A549 (cell line): Measurements from ENCODE around the gene GPR50. TPM values are rescaled to one million over a fixed set of nuclear protein-coding genes. Genes with fewer than 3 reads are reported as not detected.

Experiments used
- ATAC-seq, 2 experiments: fragments of 200-7000 bp in 1 of 2; fragments of >200 bp in 1 of 2; cut with Nextera tagmentation in 1 of 2; cut with Tn5 transposase in 1 of 2; 3 replicates each; pipeline versions ENCODE4 v1.8.0 to v1.9.1; 2018 to 2020; ENCODE audit warnings: mild to moderate bottlenecking in 1 of 2, moderate library complexity in 1 of 2
- CTCF ChIA-PET: fragments of 300-600 bp; sonication (Branson Sonifier 250); formaldehyde crosslinking; extraction: SDS; loops from one replicate; lab custom pipeline; 2021; ENCODE audit warnings: antibody characterized with exemption, inconsistent platforms; lab: Yijun Ruan, JAX
- POLR2A ChIA-PET: fragments of 350-600 bp; formaldehyde crosslinking; extraction: SDS; loops from one replicate; lab custom pipeline; 2021; ENCODE audit warnings: antibody characterized with exemption, inconsistent platforms; lab: Yijun Ruan, JAX
- DNase-seq, 2 experiments: peaks; one replicate each; pipeline versions ENCODE4 v3.0.0 to v3.0.0-alpha.2; 2011 to 2016; ENCODE audit warnings: low read depth in 1 of 2, low spot score in 1 of 2
- FAIRE-seq: peaks from 2 replicates; lab custom pipeline; 2011; peaks lifted over from hg19 to GRCh38; lab: Jason Lieb, UNC
- H3K27ac ChIP-seq, 2 experiments: fragments of >200 bp; sonication (Bioruptor Twin); formaldehyde crosslinking; 3 replicates each; pipeline ENCODE4 v1.5.1; 2016 to 2017
- H3K4me1 ChIP-seq: fragments of >200 bp; sonication (Bioruptor Twin); formaldehyde crosslinking; 3 replicates; pipeline ENCODE4 v1.6.1; 2016
- H3K4me2 ChIP-seq: fragments of >200 bp; sonication (Bioruptor Twin); formaldehyde crosslinking; 3 replicates; pipeline ENCODE4 v1.6.1; 2016
- H3K4me3 ChIP-seq: fragments of >200 bp; sonication (Bioruptor Twin); formaldehyde crosslinking; 3 replicates; pipeline ENCODE4 v1.5.1; 2016
- H3K9me3 ChIP-seq: fragments of >200 bp; sonication (Bioruptor Twin); formaldehyde crosslinking; 3 replicates; pipeline ENCODE4 v1.6.1; 2016
- CBX2 ChIP-seq: fragments of 200-600 bp; sonication (generic); IDR thresholded peaks from 2 replicates; pipeline ENCODE4 v1.6.1; 2016; ENCODE audit warnings: low read depth, mild to moderate bottlenecking, borderline replicate concordance
- EP300 ChIP-seq, 2 experiments: fragments of >200 bp; sonication (Bioruptor Twin); formaldehyde crosslinking; IDR thresholded peaks; 2 replicates in 1 of 2; 3 replicates in 1 of 2; pipeline ENCODE4 v1.6.1; 2016 to 2017
- FOSB ChIP-seq: fragments of 250-450 bp; sonication (Bioruptor Pico); IDR thresholded peaks from 2 replicates; pipeline ENCODE4 v1.5.0; 2020; ENCODE audit warnings: mild to moderate bottlenecking, moderate library complexity
- HEYL ChIP-seq: fragments of 250-450 bp; sonication (Bioruptor Pico); IDR thresholded peaks from 2 replicates; pipeline ENCODE4 v1.8.0; 2021; ENCODE audit warnings: mild to moderate bottlenecking, moderate library complexity
- MYC ChIP-seq: IDR thresholded peaks from 2 replicates; pipeline ENCODE4 v1.6.1; 2012; ENCODE audit warnings: mild to moderate bottlenecking, inconsistent platforms, low read length, improper control_type of control experiment, borderline replicate concordance
- NPAS2 ChIP-seq: fragments of 250-450 bp; sonication (Bioruptor Pico); IDR thresholded peaks from 2 replicates; pipeline ENCODE4 v1.8.0; 2022; ENCODE audit warnings: mild to moderate bottlenecking, moderate library complexity, borderline replicate concordance
- RAD21 ChIP-seq, 2 experiments: fragments of >200 bp in 1 of 2; sonication (Bioruptor Twin) in 1 of 2; formaldehyde crosslinking in 1 of 2; IDR thresholded peaks in 1 of 2; conservative IDR thresholded peaks in 1 of 2; 2 replicates in 1 of 2; 3 replicates in 1 of 2; pipeline ENCODE4 v1.6.1; 2012 to 2018; ENCODE audit warnings: inconsistent platforms in 1 of 2
- RCOR1 ChIP-seq: fragments of 150-350 bp; IDR thresholded peaks from 2 replicates; pipeline ENCODE4 v1.6.1; 2014; ENCODE audit warnings: antibody characterized with exemption, low read length, low read depth
- SMC3 ChIP-seq: fragments of >200 bp; sonication (Bioruptor Twin); formaldehyde crosslinking; IDR thresholded peaks from 3 replicates; pipeline ENCODE4 v1.6.1; 2018; ENCODE audit warnings: inconsistent platforms
- ZFP36 ChIP-seq: fragments of 450-650 bp; IDR thresholded peaks from 2 replicates; pipeline ENCODE4 v1.6.1; 2014; ENCODE audit warnings: borderline replicate concordance; ENCODE audit not compliant: partially characterized antibody
- ZNF302 ChIP-seq: fragments of 250-450 bp; sonication (Bioruptor Pico); IDR thresholded peaks from 2 replicates; pipeline ENCODE4 v1.9.0; 2021; ENCODE audit warnings: inconsistent platforms, mild to moderate bottlenecking, moderate library complexity
- ZSCAN20 ChIP-seq: fragments of 250-450 bp; sonication (Bioruptor Pico); IDR thresholded peaks from 2 replicates; pipeline ENCODE4 v1.8.0; 2022; ENCODE audit warnings: mild to moderate bottlenecking, moderate library complexity
- WGBS: methylation state at CpG from one replicate; pipeline ENCODE4 v1.1.6; 2017; ENCODE audit errors: missing lambda C conversion rate; 5-methylcytosine and 5-hydroxymethylcytosine counted together
- polyA plus RNA-seq, 4 experiments: library from polyadenylated mRNA; depleted of rRNA in 3 of 4; stranded (reverse); fragments of >200 nt; fragmentation: RNase III in 1 of 4; extraction: RNeasy Plus Mini Kit Qiagen cat#74134 plus additional on column Dnase treatment in 1 of 4; gene quantifications; 2 replicates in 3 of 4; 3 replicates in 1 of 4; pipeline ENCODE4 v1.2.3, GENCODE V29; 2011 to 2017
- TF ChIP-seq, protein P1 (sequence below): fragments of 250-450 bp; sonication (Bioruptor Pico); IDR thresholded peaks from 2 replicates; pipeline ENCODE4 v1.5.0; 2021; ENCODE audit warnings: mild to moderate bottlenecking, moderate library complexity, borderline replicate concordance
- TF ChIP-seq, protein P2 (sequence below): fragments of 200-600 bp; sonication (generic); IDR thresholded peaks from 2 replicates; pipeline ENCODE4 v1.6.1; 2016; ENCODE audit warnings: antibody characterized with exemption, mild to moderate bottlenecking, moderate library complexity
- TF ChIP-seq, protein P3 (sequence below): fragments of >200 bp; sonication (Bioruptor Twin); formaldehyde crosslinking; IDR thresholded peaks from 3 replicates; pipeline ENCODE4 v1.6.1; 2016
- TF ChIP-seq, protein P4 (sequence below): fragments of >200 bp; sonication (Bioruptor Twin); formaldehyde crosslinking; IDR thresholded peaks from 3 replicates; pipeline ENCODE4 v1.5.1; 2016

The GPR50 gene
- polyA plus RNA-seq, 2 of the 4 experiments (the other 2 are of a cell fraction): 0.04 TPM; not detected in 1

DNA sequence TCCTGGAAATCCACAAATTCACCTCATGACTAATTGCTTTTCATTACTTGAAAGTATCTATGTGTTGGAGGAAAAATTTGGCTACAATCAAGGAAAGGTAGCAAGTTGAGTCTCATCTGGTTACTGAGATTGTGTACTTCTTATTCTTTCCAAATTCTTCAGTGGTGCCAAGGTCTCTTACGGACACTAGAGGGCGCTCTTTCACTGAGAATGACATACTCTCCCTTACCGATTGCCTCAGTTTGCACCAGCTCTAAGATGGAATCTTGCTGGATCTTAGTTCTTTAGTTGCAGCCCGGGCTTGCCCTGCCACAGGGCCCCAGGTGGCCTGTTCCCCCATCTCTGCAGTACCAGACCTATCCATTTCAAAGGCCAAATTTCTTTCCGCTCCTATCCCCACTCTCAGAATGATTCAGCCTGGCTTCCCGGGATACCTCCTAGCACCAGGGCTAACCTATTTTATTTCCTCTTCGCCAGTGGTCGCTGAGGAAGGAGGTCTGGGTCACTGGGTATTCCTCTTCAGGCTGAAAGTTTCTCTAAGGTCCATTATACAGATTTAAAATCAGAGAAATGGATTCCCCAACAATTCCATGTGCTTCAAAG, 24.6 kb upstream of the GPR50 start (continued):
- peak; percentile 69 for TF ChIP-seq SMC3
- TF ChIP-seq RCOR1: no peak

DNA sequence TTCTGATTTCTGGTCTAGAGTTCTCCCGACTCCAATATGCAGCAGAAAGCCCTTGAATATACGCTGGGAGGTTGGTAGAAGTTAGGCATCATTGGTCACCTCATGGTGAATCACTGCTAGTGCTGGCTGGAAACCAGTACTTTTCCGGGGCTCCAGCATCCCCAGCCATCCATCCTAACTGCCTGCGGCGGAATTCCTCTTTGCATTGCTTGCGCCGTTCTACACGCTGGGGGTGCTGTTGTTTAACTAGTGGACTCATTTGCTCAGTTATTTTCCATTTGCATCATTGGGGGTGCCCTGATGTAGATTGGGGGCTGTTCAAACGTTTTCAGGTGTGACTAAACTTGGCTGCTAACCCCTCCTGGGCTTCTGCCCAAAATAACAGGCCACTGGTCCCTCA, 23.3 kb upstream of the GPR50 start:
- DNase-seq (peak in 1 of 2 experiments; percentile 25), ATAC-seq (peak; percentile 78 to 90), FAIRE-seq (no peak)
- Histone ChIP-seq H3K4me3 (no peak overlapping the region), H3K4me1 (peaks cover 9% of the 10 kb centered on the region), H3K4me2 (peak overlapping the region; percentile 44), H3K9me3 (no peaks in the 10 kb centered on the region), H3K27ac (no peak overlapping the region)
- ChIA-PET CTCF (interaction anchor here (2.1 kb wide), 1 partner anchor 525 kb away, joined by 10 read pairs; no protein-coding TSS in a partner anchor), POLR2A (no interaction called here)
- TF ChIP-seq, protein P1, sequence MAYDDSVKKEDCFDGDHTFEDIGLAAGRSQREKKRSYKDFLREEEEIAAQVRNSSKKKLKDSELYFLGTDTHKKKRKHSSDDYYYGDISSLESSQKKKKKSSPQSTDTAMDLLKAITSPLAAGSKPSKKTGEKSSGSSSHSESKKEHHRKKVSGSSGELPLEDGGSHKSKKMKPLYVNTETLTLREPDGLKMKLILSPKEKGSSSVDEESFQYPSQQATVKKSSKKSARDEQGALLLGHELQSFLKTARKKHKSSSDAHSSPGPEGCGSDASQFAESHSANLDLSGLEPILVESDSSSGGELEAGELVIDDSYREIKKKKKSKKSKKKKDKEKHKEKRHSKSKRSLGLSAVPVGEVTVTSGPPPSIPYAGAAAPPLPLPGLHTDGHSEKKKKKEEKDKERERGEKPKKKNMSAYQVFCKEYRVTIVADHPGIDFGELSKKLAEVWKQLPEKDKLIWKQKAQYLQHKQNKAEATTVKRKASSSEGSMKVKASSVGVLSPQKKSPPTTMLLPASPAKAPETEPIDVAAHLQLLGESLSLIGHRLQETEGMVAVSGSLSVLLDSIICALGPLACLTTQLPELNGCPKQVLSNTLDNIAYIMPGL: no peak
- TF ChIP-seq ZSCAN20 (CRISPR knock-in tag) (no peak), ZNF302 (CRISPR knock-in tag) (no peak), FOSB (CRISPR knock-in tag) (no peak), HEYL (no peak), NPAS2 (no peak), EP300 (IDR thresholded peaks at IDR 0.05) (no peak), ZFP36 (no peak), CBX2 (no peak), RAD21 (conservative IDR thresholded peaks at IDR 0.05 in 1 of 2, IDR thresholded peaks at IDR 0.05 in 1 of 2) (peak; percentile 38 to 45; a peak in 3 of 5 replicates), MYC (no peak)
- TF ChIP-seq, protein P2, sequence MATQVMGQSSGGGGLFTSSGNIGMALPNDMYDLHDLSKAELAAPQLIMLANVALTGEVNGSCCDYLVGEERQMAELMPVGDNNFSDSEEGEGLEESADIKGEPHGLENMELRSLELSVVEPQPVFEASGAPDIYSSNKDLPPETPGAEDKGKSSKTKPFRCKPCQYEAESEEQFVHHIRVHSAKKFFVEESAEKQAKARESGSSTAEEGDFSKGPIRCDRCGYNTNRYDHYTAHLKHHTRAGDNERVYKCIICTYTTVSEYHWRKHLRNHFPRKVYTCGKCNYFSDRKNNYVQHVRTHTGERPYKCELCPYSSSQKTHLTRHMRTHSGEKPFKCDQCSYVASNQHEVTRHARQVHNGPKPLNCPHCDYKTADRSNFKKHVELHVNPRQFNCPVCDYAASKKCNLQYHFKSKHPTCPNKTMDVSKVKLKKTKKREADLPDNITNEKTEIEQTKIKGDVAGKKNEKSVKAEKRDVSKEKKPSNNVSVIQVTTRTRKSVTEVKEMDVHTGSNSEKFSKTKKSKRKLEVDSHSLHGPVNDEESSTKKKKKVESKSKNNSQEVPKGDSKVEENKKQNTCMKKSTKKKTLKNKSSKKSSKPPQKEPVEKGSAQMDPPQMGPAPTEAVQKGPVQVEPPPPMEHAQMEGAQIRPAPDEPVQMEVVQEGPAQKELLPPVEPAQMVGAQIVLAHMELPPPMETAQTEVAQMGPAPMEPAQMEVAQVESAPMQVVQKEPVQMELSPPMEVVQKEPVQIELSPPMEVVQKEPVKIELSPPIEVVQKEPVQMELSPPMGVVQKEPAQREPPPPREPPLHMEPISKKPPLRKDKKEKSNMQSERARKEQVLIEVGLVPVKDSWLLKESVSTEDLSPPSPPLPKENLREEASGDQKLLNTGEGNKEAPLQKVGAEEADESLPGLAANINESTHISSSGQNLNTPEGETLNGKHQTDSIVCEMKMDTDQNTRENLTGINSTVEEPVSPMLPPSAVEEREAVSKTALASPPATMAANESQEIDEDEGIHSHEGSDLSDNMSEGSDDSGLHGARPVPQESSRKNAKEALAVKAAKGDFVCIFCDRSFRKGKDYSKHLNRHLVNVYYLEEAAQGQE: no peak
- TF ChIP-seq, protein P3, sequence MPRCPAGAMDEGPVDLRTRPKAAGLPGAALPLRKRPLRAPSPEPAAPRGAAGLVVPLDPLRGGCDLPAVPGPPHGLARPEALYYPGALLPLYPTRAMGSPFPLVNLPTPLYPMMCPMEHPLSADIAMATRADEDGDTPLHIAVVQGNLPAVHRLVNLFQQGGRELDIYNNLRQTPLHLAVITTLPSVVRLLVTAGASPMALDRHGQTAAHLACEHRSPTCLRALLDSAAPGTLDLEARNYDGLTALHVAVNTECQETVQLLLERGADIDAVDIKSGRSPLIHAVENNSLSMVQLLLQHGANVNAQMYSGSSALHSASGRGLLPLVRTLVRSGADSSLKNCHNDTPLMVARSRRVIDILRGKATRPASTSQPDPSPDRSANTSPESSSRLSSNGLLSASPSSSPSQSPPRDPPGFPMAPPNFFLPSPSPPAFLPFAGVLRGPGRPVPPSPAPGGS: no peak
- TF ChIP-seq, protein P4, sequence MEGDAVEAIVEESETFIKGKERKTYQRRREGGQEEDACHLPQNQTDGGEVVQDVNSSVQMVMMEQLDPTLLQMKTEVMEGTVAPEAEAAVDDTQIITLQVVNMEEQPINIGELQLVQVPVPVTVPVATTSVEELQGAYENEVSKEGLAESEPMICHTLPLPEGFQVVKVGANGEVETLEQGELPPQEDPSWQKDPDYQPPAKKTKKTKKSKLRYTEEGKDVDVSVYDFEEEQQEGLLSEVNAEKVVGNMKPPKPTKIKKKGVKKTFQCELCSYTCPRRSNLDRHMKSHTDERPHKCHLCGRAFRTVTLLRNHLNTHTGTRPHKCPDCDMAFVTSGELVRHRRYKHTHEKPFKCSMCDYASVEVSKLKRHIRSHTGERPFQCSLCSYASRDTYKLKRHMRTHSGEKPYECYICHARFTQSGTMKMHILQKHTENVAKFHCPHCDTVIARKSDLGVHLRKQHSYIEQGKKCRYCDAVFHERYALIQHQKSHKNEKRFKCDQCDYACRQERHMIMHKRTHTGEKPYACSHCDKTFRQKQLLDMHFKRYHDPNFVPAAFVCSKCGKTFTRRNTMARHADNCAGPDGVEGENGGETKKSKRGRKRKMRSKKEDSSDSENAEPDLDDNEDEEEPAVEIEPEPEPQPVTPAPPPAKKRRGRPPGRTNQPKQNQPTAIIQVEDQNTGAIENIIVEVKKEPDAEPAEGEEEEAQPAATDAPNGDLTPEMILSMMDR: peak; percentile 22; the same call in 1 of the 3 replicates
- under 1% methylated on average over 9 of the region's 9 CpGs for WGBS
